Activated CD8-positive, alpha-beta memory T cell treated with anti-CD3 and anti-CD28 coated beads, Interleukin-2, amount 50 U/mL, for 48 hours (primary cell): ENCODE data around the gene GTF2IRD1.
"Not testable (repeated sequence)": the region's sequence is repeated elsewhere in the genome, so short reads cannot be mapped to it uniquely, and the experiment has no call there.

ENCODE experiments used
- DNase-seq: peaks from one replicate; pipeline ENCODE4 v3.0.0-alpha.2; 2020

The GTF2IRD1 gene

GRCh38 chr7:74437291-74437571 lies 16.5 kb upstream of the GTF2IRD1 start:
- not testable (repeated sequence) for DNase-seq

DNA sequence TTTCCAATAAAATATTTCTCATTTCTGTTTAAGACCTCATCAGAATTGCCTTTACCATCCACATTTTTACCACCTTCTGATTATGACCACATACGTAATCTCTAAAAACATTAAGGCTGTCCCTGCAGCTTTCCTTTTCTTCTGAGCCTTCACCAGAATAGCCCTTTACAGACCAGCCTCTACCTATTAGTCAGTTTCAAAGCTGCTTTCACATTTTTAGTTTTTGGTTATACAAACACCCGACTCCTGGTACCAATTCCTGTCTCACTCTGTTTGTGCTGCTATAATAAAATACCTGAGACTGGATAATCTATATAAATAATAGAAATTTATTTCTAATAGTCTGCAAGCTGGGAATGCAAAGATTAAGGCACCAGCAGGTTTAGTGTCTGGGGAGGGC lies 15.4 kb upstream of the GTF2IRD1 start:
- DNase-seq: no peak

DNA sequence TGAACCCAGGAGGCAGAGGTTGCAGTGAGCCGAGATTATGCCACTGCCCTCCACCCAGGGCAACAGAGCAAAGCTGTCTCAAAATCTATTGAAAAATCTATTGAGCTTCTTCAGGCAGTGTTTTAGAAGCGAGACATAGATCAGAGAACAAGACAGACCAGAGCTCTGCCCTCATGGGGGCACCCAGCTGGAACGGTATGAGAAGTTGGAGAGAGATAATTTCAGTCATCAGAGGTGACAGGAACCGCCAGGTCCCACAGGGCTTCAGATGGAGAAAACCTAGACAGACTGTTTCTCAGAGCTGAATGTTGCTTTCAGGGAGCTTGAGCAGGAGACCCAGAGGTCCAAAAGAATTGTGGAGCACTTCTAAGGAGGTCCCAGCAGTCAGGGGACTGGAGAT lies 14.2 kb upstream of the GTF2IRD1 start:
- no peak for DNase-seq

DNA sequence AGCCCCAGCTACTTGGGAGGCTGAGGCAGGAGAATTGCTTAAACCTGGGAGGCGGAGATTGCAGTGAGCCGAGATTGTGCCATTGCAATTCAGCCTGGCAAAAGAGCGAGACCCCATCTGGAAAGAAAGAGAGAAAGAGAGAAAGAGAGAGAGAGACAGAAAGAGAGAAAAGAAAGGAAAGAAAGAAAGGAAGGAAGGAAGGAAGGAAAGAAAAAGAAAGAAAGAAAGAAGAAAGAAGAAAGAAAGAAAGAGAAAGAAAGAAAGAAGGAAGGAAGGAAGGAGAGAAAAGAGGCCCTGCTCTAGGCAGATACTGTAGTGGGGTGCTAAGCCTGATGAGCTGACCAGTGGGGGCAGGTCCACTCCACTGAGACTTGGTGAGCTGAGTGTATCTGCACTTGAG lies 13.6 kb upstream of the GTF2IRD1 start:
- not testable (repeated sequence) for DNase-seq

DNA sequence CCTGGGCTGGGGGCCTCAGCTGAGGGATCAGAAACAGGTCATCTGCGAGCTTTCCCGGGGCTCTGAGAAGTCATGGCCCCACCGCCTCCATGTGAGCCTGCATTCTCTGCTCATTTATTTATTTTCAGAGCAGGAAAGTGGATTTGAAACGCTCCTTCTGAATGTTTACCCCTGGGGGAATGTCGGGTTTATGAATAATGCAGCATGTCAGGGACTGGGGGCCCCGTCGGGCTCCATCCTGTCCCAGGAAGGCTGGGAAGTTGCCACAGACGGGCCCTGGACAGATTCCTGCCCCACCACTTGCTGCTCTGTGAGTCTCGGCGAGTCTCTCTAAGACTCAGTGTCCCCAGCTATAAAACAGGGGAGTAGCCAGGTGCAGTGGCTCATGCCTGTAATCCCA lies 11.9 kb upstream of the GTF2IRD1 start:
- DNase-seq: no peak

GRCh38 chr7:74443543-74444247 lies 10.0 kb upstream of the GTF2IRD1 start:
- no peak for DNase-seq

- DNase-seq: no peak
These were observed 4.6 kb upstream of the GTF2IRD1 start for GRCh38 chr7:74449144-74449543.

- peak; percentile 88 for DNase-seq
These were observed 3.8 kb upstream of the GTF2IRD1 start for GRCh38 chr7:74449809-74450397.

GRCh38 chr7:74452748-74453321 lies 871 bp upstream of the GTF2IRD1 start:
- peak; percentile 65 for DNase-seq

GRCh38 chr7:74454021-74454924 lies 567 bp downstream of the GTF2IRD1 start:
- DNase-seq: peak; percentile 63

DNA sequence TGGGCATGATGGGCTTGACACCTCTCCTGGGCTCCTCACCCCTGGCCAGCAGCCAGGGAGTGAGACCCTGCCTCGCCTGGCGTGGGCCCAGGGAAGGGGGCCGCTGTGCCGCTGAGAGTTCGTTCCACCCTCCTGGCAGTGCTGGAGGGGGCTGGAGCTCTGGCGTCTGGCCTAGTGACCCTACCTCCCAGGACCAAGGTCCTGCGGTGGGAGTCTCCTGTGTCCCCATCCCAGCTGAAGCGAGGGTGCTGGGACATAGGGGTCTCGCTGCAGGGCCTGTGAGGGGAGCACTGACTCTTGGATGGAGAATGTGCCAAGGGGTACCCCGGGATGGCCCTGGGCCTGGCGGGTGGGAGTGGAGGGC lies 1.2 kb downstream of the GTF2IRD1 start:
- DNase-seq: no peak

GRCh38 chr7:74455291-74455804 lies 1.6 kb downstream of the GTF2IRD1 start:
- DNase-seq: no peak

- DNase-seq: no peak
These were observed 2.2 kb downstream of the GTF2IRD1 start for GRCh38 chr7:74455928-74456327.

- DNase-seq: no peak
These were observed 3.3 kb downstream of the GTF2IRD1 start for GRCh38 chr7:74457007-74457406.

- no peak for DNase-seq
These were observed 8.4 kb downstream of the GTF2IRD1 start for GRCh38 chr7:74461970-74462706.

GRCh38 chr7:74462707-74463100 lies 9.0 kb downstream of the GTF2IRD1 start:
- DNase-seq: no peak

DNA sequence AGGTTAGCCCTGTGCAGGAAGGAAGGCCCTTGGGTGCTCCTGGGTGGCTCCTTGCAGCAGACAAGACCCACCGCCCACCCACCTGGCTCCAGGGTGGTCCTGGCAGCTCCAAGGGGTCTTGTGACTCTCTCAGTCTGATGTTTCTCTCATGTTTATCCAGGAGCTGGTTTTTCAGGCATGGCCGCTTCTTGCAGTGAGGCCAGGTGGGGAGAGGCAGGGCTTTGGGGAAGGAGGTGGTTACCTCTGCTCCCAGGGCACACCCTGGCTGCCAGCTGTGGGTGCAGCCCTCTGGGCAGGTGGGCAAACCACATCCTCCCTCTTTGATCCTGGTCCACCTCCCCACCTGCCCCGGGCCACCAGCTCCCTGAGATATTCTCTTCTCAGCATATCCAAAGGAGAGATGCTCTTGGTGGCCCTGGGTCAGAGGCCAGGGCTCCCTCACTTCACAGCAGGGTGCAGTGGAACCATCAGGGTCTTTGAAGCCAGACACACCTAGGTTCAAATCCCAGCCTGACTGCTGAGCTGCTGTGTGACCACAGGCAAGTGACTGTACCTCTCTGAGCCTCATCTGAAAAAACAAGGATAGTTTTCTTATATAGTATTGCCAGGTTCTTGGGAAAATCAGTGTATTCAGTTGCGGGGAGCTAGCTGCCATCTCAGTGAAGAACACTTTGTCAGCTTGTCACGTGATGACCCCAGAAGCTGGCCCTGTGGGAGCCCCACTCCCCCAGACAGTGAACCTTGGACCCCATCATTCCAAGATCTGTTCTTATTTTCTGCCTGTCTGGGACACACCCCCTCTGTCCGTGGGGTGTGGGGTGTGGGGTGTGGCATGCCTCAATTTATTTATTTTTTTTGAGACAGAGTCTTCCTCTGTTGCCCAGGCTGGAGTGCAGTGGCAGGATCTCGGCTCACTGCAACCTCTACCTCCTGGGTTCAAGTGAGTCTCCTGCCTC lies 11.5 kb downstream of the GTF2IRD1 start:
- no peak for DNase-seq

DNA sequence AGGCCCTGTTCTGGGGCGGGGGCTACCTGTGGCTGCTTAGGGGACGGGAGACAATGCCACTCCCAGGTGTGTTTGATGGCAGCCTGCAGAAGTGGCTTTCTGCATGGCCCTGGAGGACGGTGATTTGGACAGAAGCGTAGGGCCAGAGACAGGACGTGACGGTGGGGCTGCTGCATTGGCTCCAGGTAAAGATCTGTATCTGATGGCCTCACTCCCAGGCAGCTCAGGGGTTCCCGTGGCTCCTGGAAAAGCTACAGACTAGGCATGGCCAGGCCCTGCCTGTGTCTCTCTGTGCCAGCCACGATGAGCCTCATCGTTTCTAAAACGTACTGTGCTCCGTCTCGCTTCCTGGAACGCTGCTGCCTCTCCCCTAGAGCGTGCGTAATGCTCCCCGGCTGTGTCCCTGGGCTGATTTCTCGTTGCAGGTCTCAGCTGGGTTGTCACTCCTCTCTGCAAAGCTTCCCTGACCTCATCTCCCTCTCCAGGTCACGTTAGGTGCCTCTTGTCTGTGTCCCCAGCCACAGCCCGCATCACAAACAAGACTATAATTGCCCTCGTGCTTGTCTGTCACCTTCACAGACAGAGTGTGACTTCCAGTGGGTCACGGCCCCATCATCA lies 12.6 kb downstream of the GTF2IRD1 start:
- no peak for DNase-seq

DNA sequence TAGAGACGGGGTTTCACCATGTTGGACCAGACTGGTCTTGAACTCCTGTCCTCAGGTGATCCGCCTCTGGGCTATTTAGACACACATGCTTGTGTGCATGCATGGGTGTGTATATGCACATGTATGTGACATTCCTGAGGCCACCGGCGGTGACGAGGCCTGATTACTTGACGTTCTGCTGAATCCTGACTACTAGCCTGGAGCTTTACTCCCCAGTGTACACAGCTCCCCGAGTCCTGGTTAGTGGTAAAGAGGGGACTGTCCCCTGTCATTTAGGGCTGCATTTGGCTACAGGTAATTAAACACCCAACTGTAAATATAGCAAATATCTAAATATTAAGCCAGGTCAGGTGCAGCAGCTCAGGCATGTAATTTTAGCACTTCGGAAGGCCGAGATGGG lies 14.2 kb downstream of the GTF2IRD1 start:
- DNase-seq: no peak

GRCh38 chr7:74470504-74470903 lies 16.8 kb downstream of the GTF2IRD1 start:
- DNase-seq: no peak

- no peak for DNase-seq
These were observed 19.4 kb downstream of the GTF2IRD1 start for GRCh38 chr7:74473116-74473515.
